Measurements from ENCODE around the gene LRRC46. TPM values are rescaled to one million over a fixed set of nuclear protein-coding genes. Genes with fewer than 3 reads are reported as not detected.

LRRC46 gene
- total RNA-seq, 6 experiments from 2014 or later, result 0.41 to 1.1 (median 0.83) TPM

DNA sequence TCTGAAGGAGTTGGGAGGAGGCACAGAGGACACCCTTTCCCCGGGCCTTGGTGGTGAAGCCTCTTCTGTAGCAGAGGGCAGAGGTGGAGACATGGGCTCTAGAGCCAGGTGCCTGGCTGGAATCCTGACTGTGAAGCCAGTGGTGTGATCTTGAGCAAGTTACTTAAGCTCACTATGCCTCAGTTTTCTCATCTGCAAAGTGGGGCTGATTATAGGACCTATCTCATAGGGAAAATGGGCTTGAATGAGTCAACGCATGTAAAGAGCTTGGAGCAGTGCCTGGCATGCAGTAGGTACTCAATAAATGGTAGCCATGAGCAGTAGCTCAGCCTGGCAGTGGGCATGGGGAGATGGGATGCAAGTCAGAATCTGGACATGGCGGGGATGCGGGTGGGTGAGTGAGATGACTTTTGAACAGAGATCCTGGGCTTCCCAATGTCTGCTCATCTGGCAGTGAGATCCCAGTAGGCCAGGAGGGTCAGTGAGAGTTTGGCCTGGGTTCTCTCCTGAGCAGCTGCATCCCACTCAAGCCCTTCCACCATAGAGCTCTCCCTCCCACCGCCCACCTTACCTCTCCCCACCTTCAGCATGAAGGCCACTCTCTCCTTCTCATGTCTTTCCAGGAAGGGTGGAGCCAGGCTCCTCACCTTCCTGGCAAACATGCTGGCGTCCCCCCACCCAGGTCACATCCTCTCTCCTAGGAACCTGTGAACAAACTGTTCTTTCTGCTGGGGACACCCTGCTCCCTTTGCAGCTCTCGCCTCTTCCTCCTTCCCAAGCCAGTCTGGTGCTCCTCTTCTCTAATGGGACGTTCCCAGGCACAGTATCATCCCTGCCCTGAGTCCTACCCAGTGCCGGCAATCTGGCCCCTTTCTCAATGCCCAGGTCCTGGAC lies 51.5 kb downstream of the LRRC46 start:
- Mint-ChIP-seq H3K9me3 (no peaks in the 10 kb centered on the region), H3K4me3 (no peak overlapping the region; the same call in 1 of the 2 replicates), H3K36me3 (ENCODE audit: low read depth) (no peaks in the 10 kb centered on the region), H3K27ac (peak overlapping the region; percentile 49; the same call in 1 of the 2 replicates), H3K27me3 (ENCODE audit: insufficient read depth) (peaks cover 4% of the 10 kb centered on the region; the same call in 1 of the 2 replicates), H3K4me1 (ENCODE audit: low read depth) (peaks cover 36% of the 10 kb centered on the region)
- TF ChIP-seq, protein P1, sequence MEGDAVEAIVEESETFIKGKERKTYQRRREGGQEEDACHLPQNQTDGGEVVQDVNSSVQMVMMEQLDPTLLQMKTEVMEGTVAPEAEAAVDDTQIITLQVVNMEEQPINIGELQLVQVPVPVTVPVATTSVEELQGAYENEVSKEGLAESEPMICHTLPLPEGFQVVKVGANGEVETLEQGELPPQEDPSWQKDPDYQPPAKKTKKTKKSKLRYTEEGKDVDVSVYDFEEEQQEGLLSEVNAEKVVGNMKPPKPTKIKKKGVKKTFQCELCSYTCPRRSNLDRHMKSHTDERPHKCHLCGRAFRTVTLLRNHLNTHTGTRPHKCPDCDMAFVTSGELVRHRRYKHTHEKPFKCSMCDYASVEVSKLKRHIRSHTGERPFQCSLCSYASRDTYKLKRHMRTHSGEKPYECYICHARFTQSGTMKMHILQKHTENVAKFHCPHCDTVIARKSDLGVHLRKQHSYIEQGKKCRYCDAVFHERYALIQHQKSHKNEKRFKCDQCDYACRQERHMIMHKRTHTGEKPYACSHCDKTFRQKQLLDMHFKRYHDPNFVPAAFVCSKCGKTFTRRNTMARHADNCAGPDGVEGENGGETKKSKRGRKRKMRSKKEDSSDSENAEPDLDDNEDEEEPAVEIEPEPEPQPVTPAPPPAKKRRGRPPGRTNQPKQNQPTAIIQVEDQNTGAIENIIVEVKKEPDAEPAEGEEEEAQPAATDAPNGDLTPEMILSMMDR (IDR thresholded peaks at IDR 0.05), result no peak
- DNase-seq, result no peak

DNA sequence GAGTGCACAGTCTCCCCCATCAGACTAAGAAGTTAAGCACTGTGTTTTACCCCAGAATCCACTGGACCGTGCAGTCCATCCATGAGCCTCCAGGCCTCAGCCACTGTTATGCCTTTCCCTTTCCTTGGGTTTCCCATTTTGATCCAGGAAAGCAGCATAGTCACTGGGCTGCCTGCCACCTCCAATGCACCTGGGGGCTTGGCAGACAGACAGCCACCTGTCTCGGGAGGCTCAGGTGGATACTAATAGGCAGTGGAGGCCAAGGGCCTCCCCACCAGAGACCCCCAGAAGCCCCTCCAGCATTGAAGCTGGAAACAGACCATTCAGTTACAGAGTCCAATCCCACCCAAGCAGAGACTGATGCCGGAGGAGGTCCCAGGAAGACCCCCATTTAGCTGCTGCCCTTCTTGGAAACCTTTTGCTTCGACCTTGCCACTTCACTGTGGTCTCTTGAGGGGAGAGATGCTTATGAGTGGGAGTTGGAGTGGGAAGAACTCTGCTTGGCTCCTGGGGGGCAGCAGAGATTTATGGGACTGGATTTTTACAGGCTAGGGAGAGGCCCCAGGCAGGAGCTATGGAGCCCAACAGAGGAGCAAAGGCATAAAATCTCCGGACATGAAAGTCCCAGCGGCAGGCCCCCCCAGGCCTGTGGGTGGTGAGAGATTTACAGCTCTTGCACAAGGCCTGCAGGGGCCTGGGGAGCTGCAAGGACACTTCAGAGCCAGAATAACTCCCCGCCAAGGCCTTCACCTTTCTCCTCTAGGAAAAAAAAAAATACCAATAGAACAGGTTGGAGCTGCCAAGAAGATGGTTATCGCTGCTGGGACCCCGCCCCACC lies 52.3 kb downstream of the LRRC46 start:
- Mint-ChIP-seq H3K9me3 (no peaks in the 10 kb centered on the region), H3K4me1 (ENCODE audit: low read depth) (peaks cover 28% of the 10 kb centered on the region), H3K36me3 (ENCODE audit: low read depth) (no peaks in the 10 kb centered on the region), H3K4me3 (no peak overlapping the region), H3K27ac (peak overlapping the region; percentile 27; the same call in 1 of the 2 replicates), H3K27me3 (ENCODE audit: insufficient read depth) (peaks cover 2% of the 10 kb centered on the region; the same call in 1 of the 2 replicates)
- DNase-seq, result no peak
- TF ChIP-seq, protein P1 (IDR thresholded peaks at IDR 0.05), result no peak

DNA sequence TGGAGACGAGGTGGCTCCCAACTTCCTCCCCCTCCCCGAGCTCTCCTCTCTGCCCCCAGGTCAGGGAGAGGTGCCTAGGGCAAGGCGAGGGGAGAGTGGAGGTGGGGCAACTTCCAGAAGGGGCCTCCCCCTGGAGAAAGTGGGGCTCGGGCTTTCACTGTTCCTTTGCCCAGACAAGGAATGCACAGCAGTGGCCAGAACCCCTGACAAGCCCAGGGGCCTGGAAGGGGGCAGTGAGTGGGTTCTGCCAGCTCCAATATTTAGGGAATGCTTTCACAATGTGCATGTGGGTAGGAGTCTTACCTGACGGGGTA lies 52.9 kb downstream of the LRRC46 start:
- peaks cover 22% of the 10 kb centered on the region for H3K4me1 Mint-ChIP-seq (ENCODE audit: low read depth)

DNA sequence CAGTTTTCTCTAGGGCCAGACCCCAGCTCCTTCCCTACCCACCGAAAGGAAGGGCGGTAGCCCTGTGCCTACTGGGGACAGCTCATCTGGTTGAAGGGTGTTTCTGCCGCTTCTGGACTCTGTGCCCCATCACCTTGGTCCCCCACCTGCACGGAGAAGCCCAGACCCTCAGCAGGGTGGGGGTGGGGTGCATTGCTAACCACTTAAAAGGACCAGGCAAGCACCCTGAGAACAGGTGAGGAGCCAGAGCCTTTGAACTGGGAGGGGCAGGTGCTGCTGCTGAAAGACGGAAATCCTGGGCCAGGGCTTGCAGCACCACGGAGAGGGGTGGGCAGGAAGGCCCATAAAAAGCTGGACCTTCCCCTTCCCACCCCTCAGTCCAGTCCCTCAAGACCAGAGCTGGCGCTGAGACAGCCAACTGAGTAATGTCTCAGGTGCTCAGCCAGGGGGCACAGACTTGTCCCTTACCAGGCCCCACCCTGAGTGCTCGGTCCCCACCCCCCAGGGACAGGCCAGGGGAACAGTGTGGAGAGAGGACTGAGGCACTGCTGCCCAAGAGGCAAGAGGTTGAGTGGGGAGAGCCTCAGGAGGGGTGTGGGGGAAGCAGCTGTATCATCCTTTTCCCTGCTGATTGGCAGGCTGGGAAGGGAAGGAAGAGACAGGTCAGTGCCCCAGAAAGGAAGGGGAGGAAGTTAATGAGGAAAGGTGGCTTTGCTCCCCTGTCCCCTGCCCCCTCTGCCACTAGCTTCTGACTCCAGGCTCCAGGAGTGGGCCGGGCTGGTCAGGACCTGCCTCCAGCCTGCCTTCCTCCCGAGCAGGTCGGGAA lies 53.6 kb downstream of the LRRC46 start:
- Mint-ChIP-seq H3K9me3 (no peaks in the 10 kb centered on the region), H3K4me1 (ENCODE audit: low read depth) (peaks cover 22% of the 10 kb centered on the region), H3K4me3 (no peak overlapping the region), H3K27me3 (ENCODE audit: insufficient read depth) (peaks cover 2% of the 10 kb centered on the region; the same call in 1 of the 2 replicates), H3K36me3 (ENCODE audit: low read depth) (no peaks in the 10 kb centered on the region), H3K27ac (no peak overlapping the region)
- no peak for DNase-seq
- TF ChIP-seq, protein P1 (IDR thresholded peaks at IDR 0.05), result no peak

More for the DNA sequence above, 52.9 kb downstream of the LRRC46 start:
- H3K27me3 Mint-ChIP-seq (ENCODE audit: insufficient read depth), result peaks cover 2% of the 10 kb centered on the region; the same call in 1 of the 2 replicates
- TF ChIP-seq, protein P1 (IDR thresholded peaks at IDR 0.05), result no peak
- H3K9me3 Mint-ChIP-seq, result no peaks in the 10 kb centered on the region
- no peak overlapping the region for H3K27ac Mint-ChIP-seq
- H3K36me3 Mint-ChIP-seq (ENCODE audit: low read depth), result no peaks in the 10 kb centered on the region
- no peak for DNase-seq
- H3K4me3 Mint-ChIP-seq, result no peak overlapping the region

Other genes starting within 250 kb of the LRRC46 start
- gene KPNB1, start 181.8 kb upstream of the LRRC46 start, total RNA-seq (2021; fragmentation: NEBNext Ultra II Directional; extraction: Animal tissue kit (Norgen Biotek cat#: 25700)), result 100 to 1,000 TPM; 439 to 580 (median 549) TPM
- gene TBKBP1, start 137.5 kb upstream of the LRRC46 start, total RNA-seq (2021; fragmentation: NEBNext Ultra II Directional; extraction: Animal tissue kit (Norgen Biotek cat#: 25700)), result 1 to 10 TPM; 6.6 to 8.3 (median 7.7) TPM
- not detected for gene TBX21, start 98.4 kb upstream of the LRRC46 start, total RNA-seq (2021; fragmentation: NEBNext Ultra II Directional; extraction: Animal tissue kit (Norgen Biotek cat#: 25700))
- gene OSBPL7, start 9.9 kb upstream of the LRRC46 start, total RNA-seq (2021; fragmentation: NEBNext Ultra II Directional; extraction: Animal tissue kit (Norgen Biotek cat#: 25700)), result 10 to 100 TPM in 2 of 6 experiments, 1 to 10 TPM in 4; 7.0 to 10.7 (median 9.2) TPM
- gene MRPL10, start 129 bp upstream of the LRRC46 start, total RNA-seq (2021; fragmentation: NEBNext Ultra II Directional; extraction: Animal tissue kit (Norgen Biotek cat#: 25700)), result 10 to 100 TPM; 39.4 to 48.0 (median 43.7) TPM
- gene SCRN2, start 9.6 kb downstream of the LRRC46 start, total RNA-seq (2021; fragmentation: NEBNext Ultra II Directional; extraction: Animal tissue kit (Norgen Biotek cat#: 25700)), result 10 to 100 TPM; 33.9 to 46.6 (median 39.1) TPM
- 1 to 10 TPM in 4 of 6 experiments, under 1 TPM in 2; 0.45 to 1.2 (median 1.1) TPM for gene SP6, start 19.5 kb downstream of the LRRC46 start, total RNA-seq (2021; fragmentation: NEBNext Ultra II Directional; extraction: Animal tissue kit (Norgen Biotek cat#: 25700))
- 10 to 100 TPM; 10.7 to 17.5 (median 16.4) TPM for gene SP2, start 64.6 kb downstream of the LRRC46 start, total RNA-seq (2021; fragmentation: NEBNext Ultra II Directional; extraction: Animal tissue kit (Norgen Biotek cat#: 25700))
- gene PNPO, start 109.9 kb downstream of the LRRC46 start, total RNA-seq (2021; fragmentation: NEBNext Ultra II Directional; extraction: Animal tissue kit (Norgen Biotek cat#: 25700)), result 10 to 100 TPM; 46.0 to 55.5 (median 51.1) TPM
- gene PRR15L, start 126.2 kb downstream of the LRRC46 start, total RNA-seq (2021; fragmentation: NEBNext Ultra II Directional; extraction: Animal tissue kit (Norgen Biotek cat#: 25700)), result not detected
- gene CDK5RAP3, start 139.4 kb downstream of the LRRC46 start, total RNA-seq (2021; fragmentation: NEBNext Ultra II Directional; extraction: Animal tissue kit (Norgen Biotek cat#: 25700)), result 10 to 100 TPM; 78.4 to 91.3 (median 81.8) TPM
- gene COPZ2, start 206.1 kb downstream of the LRRC46 start, total RNA-seq (2021; fragmentation: NEBNext Ultra II Directional; extraction: Animal tissue kit (Norgen Biotek cat#: 25700)), result 100 to 1,000 TPM; 209 to 260 (median 211) TPM
- gene NFE2L1, start 216.7 kb downstream of the LRRC46 start, total RNA-seq (2021; fragmentation: NEBNext Ultra II Directional; extraction: Animal tissue kit (Norgen Biotek cat#: 25700)), result 100 to 1,000 TPM; 181 to 207 (median 193) TPM

Data from HFFc6 (cell line).